Endothelial cell (in vitro differentiated cells): ENCODE results near the gene N4BP2. TPM values are rescaled to one million over a fixed set of nuclear protein-coding genes. Genes with fewer than 3 reads are reported as not detected.
A peak's percentile ranks its signal among the peaks of the same experiment; 100 is the strongest.

ENCODE experiments used
- DNase-seq: peaks from one replicate; pipeline ENCODE4 v3.0.0; 2021; ENCODE audit warnings: low spot score
- H3K27ac Mint-ChIP-seq: one replicate; pipeline ENCODE4 v1.8.0; 2021; ENCODE audit warnings: mixed read lengths, inconsistent platforms; ENCODE audit not compliant: unreplicated experiment
- H3K27me3 Mint-ChIP-seq: one replicate; pipeline ENCODE4 v1.8.0; 2021; ENCODE audit warnings: mild to moderate bottlenecking, moderate library complexity, mixed read lengths, inconsistent platforms; ENCODE audit not compliant: unreplicated experiment
- H3K36me3 Mint-ChIP-seq: one replicate; pipeline ENCODE4 v1.8.0; 2021; ENCODE audit warnings: mild to moderate bottlenecking, low read depth, mixed read lengths, inconsistent platforms; ENCODE audit not compliant: unreplicated experiment
- H3K4me1 Mint-ChIP-seq: one replicate; pipeline ENCODE4 v1.8.0; 2021; ENCODE audit warnings: mild to moderate bottlenecking, mixed read lengths, inconsistent platforms; ENCODE audit not compliant: unreplicated experiment
- H3K4me3 Mint-ChIP-seq: one replicate; pipeline ENCODE4 v1.8.0; 2021; ENCODE audit warnings: mild to moderate bottlenecking, mixed read lengths, inconsistent platforms; ENCODE audit not compliant: unreplicated experiment
- H3K9me3 Mint-ChIP-seq: one replicate; pipeline ENCODE4 v1.8.0; 2021; ENCODE audit warnings: mixed read lengths, inconsistent platforms; ENCODE audit not compliant: unreplicated experiment
- total RNA-seq: library from RNA; stranded (reverse); fragmentation: NEBNext Ultra II Directional; extraction: Animal tissue kit (Norgen Biotek cat#: 25700); gene quantifications from one replicate; pipeline ENCODE4 v1.2.1, GENCODE V29; 2021; ENCODE audit not compliant: unreplicated experiment
- TF ChIP-seq, protein P1 (sequence below): fragments of 200-600 bp; sonication (generic); IDR thresholded peaks from one replicate; pipeline ENCODE4 v1.5.0; 2021; ENCODE audit warnings: antibody characterized with exemption; ENCODE audit not compliant: unreplicated experiment

The N4BP2 gene
- total RNA-seq, 1 donor from 2014 or later, result 24.9 TPM

- peaks cover 28% of the 10 kb centered on the region for H3K4me1 Mint-ChIP-seq
- H3K9me3 Mint-ChIP-seq, result no peaks in the 10 kb centered on the region
- H3K27me3 Mint-ChIP-seq, result peaks cover 3% of the 10 kb centered on the region
- H3K36me3 Mint-ChIP-seq, result peaks cover 9% of the 10 kb centered on the region
- no peak for DNase-seq
- peak overlapping the region; percentile 88 for H3K27ac Mint-ChIP-seq
- TF ChIP-seq, protein P1, sequence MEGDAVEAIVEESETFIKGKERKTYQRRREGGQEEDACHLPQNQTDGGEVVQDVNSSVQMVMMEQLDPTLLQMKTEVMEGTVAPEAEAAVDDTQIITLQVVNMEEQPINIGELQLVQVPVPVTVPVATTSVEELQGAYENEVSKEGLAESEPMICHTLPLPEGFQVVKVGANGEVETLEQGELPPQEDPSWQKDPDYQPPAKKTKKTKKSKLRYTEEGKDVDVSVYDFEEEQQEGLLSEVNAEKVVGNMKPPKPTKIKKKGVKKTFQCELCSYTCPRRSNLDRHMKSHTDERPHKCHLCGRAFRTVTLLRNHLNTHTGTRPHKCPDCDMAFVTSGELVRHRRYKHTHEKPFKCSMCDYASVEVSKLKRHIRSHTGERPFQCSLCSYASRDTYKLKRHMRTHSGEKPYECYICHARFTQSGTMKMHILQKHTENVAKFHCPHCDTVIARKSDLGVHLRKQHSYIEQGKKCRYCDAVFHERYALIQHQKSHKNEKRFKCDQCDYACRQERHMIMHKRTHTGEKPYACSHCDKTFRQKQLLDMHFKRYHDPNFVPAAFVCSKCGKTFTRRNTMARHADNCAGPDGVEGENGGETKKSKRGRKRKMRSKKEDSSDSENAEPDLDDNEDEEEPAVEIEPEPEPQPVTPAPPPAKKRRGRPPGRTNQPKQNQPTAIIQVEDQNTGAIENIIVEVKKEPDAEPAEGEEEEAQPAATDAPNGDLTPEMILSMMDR, result no peak
- H3K4me3 Mint-ChIP-seq, result peak overlapping the region; percentile 9
Measured at GRCh38 chr4:40165916-40166315, 109.3 kb downstream of the N4BP2 start.

GRCh38 chr4:40168070-40168469, 111.4 kb downstream of the N4BP2 start:
- no peak overlapping the region for H3K4me3 Mint-ChIP-seq
- TF ChIP-seq, protein P1, result no peak
- peaks cover 33% of the 10 kb centered on the region for H3K4me1 Mint-ChIP-seq
- DNase-seq, result no peak
- H3K27ac Mint-ChIP-seq, result no peak overlapping the region
- peaks cover 9% of the 10 kb centered on the region for H3K36me3 Mint-ChIP-seq
- H3K9me3 Mint-ChIP-seq, result no peaks in the 10 kb centered on the region
- H3K27me3 Mint-ChIP-seq, result peaks cover 2% of the 10 kb centered on the region

DNA sequence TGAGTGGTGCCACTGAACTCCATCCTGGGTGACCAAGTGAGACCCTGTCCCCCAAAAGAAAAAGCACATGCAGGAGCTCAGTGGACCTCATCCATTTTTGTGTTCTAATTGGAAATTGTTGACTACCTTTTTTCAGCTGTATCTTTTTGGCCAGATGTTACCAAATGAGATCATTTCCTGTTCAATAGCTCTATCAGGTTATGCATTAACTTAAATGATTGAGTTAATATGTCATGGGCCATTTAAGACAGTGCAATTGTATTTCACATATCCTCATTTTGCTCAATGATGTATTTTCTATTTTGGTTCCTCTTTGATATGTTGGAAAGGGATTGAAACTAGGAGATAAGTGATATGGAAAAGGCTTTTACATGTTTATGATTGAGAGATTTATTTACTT, 113.9 kb downstream of the N4BP2 start:
- Mint-ChIP-seq H3K27ac (no peak overlapping the region), H3K27me3 (peaks cover 3% of the 10 kb centered on the region), H3K4me1 (peaks cover 33% of the 10 kb centered on the region), H3K9me3 (no peaks in the 10 kb centered on the region), H3K4me3 (no peak overlapping the region), H3K36me3 (peaks cover 5% of the 10 kb centered on the region)
- DNase-seq, result no peak
- TF ChIP-seq, protein P1, result no peak

GRCh38 chr4:40173470-40173875, 116.8 kb downstream of the N4BP2 start:
- H3K27ac Mint-ChIP-seq, result peak overlapping the region; percentile 79
- peaks cover 34% of the 10 kb centered on the region for H3K4me1 Mint-ChIP-seq
- H3K4me3 Mint-ChIP-seq, result no peak overlapping the region
- H3K27me3 Mint-ChIP-seq, result peaks cover 5% of the 10 kb centered on the region
- TF ChIP-seq, protein P1, result no peak
- H3K36me3 Mint-ChIP-seq, result no peaks in the 10 kb centered on the region
- DNase-seq, result no peak
- H3K9me3 Mint-ChIP-seq, result no peaks in the 10 kb centered on the region

- Mint-ChIP-seq H3K27me3 (peaks cover 5% of the 10 kb centered on the region), H3K9me3 (no peaks in the 10 kb centered on the region), H3K4me1 (peaks cover 38% of the 10 kb centered on the region), H3K36me3 (no peaks in the 10 kb centered on the region), H3K4me3 (no peak overlapping the region), H3K27ac (no peak overlapping the region)
- TF ChIP-seq, protein P1, result no peak
- no peak for DNase-seq
Measured at GRCh38 chr4:40176602-40177001, 120.0 kb downstream of the N4BP2 start.
